Stimulated activated CD4-positive, alpha-beta T cell treated with anti-CD3 and anti-CD28 coated beads, Interleukin-12 subunit alpha, Interleukin-12 subunit beta, amount 100 ng/mL, for 48 hours (primary cell): ENCODE measurements around the gene ABCG1.
"Not testable (repeated sequence)": the region's sequence is repeated elsewhere in the genome, so short reads cannot be mapped to it uniquely, and the experiment has no call there.

Source experiments
- DNase-seq, 3 donors: peaks; one replicate each; pipeline ENCODE4 v3.0.0-alpha.2; 2020; ENCODE audit warnings: low read depth in 2 of 3, low spot score in 1 of 3

Gene ABCG1

DNA sequence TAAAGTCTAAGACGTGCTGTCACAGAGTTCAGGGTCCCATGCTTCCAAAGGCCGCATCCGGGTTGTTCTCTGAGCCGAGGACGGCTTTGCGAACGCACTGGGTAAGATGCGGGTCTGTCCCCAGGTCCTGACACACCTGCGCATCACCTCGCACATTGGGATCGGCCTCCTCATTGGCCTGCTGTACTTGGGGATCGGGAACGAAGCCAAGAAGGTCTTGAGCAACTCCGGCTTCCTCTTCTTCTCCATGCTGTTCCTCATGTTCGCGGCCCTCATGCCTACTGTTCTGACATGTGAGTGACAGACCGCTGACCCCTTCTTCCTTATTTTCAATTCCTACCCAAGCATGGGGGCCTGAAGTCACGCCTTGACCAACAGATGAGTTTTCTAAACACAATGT, 71.0 kb downstream of the ABCG1 start:
- no peak for DNase-seq

DNA sequence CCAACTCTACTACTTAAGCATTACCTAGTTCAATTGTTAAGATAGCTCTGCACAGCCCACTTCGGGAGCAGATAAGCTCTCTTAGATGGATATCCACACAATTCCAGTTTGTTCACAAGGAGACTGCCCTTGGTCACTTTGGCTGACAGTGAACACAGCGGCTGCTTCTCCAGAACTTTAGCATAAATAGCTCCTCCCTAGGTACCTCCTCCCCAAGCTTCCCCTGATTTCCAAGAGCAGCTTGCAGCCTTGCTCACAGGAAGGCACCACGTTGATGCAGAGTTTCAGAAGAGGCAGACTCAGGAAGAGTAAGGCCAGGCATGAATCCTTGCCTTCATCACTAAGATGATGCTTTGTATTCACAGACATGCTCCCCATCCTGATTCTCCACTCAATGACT, 71.6 kb downstream of the ABCG1 start:
- no peak for DNase-seq

DNA sequence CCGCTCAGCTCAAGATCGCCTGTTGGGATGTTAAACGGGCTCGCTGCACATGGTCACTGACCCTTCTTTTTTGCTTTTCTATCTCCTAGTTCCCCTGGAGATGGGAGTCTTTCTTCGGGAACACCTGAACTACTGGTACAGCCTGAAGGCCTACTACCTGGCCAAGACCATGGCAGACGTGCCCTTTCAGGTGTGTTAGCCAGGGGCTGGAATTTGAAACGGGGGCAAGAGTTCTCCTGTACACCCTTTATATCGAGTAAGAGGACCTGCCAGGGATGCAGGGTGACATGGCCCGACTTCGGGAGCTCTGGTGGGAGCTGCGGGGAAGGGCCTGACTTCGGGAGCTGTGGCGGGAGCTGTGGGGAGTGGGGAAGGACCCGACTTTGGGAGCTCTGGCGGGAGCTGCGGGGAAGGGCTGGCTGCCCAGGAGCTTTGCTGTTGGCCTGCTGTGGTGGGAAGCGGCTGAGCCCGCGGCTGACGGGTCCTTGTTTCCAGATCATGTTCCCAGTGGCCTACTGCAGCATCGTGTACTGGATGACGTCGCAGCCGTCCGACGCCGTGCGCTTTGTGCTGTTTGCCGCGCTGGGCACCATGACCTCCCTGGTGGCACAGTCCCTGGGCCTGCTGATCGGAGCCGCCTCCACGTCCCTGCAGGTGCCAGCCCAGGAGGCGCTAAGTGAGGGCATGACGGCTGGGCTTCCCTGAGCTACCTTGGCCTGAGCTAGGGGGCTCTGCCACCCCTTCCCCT, 72.2 kb downstream of the ABCG1 start:
- DNase-seq = no peak

DNA sequence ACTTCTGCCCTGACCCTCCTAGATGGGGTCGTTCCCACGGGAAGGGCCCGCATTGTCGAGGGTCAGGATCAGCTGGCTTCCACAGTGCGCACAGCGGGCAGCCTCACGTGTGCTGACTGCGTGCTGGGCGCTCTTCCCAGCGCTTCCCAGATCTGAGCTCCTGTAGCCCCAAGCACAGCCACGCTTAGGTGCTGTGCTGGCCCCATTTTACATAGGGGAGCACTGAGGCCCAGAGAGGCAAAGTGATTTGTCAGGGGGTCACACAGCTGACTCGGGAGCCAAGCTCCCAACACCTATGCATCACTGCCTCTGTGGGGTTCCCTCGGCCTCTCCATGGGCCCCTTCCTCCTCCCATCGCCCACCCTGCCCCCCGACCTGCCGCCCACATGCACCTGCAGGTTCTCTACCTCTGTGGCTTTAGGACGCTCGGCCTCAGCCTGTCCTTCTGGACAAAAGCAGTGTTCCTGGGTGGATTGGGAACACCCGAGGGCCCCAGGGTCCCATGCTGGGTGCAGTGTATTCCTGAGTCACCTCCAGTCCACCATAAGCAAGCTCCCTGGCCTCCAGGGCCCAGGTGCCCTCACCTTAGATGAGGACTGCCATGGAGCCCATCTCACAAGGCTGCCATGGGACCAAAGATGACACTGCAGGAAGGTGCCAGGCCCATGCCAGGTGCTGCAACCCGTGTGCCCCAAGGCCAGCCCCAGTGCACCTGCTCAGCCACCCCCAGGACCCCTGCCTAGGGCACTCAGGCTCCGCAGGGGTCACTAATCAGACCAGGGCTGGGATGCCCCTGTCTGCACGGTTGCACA, 73.0 kb downstream of the ABCG1 start:
- no peak for DNase-seq

DNA sequence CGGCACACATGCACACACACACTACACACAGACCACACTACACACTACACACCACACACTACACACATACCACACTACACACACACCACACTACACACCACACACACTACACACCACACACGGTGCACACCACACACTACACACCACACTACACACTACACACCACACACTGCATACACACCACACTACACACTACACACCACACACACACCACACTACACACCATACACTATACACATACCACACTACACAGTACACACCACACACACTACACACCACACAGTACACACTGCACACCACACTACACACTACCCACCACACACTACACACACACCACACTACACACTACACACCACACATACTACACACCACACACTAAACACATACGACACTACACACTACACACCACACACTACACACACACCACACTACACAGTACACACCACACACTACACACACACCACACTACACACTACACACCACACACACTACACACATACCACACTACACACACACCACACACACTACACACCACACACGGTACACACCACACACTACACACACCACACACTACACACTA, 73.7 kb downstream of the ABCG1 start:
- not testable (repeated sequence) for DNase-seq

DNA sequence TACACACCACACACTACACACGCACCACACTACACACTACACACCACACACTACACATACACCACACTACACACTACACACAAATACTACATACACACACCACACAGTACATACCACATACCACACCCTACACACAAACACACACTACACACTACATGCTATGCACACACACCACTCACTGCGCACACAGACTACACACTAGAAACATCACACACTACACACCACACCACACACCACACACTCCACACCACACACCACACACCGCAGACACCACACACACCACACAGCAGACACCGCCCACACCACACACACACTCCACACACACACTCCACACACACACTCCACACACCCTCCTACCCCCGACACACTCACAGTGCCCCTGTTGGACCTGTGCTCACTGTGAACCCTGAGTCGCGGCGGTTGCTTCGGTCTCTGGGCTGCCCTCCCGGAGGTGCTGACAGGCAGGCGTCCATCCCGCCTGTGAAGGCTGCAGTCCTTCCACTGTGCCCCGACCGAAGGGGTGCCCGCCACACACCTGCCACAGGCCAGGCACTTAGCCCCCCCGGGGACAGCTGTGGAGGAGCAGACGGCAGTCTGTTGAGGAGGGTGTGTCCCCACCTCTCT, 74.8 kb downstream of the ABCG1 start:
- DNase-seq = no peak

DNA sequence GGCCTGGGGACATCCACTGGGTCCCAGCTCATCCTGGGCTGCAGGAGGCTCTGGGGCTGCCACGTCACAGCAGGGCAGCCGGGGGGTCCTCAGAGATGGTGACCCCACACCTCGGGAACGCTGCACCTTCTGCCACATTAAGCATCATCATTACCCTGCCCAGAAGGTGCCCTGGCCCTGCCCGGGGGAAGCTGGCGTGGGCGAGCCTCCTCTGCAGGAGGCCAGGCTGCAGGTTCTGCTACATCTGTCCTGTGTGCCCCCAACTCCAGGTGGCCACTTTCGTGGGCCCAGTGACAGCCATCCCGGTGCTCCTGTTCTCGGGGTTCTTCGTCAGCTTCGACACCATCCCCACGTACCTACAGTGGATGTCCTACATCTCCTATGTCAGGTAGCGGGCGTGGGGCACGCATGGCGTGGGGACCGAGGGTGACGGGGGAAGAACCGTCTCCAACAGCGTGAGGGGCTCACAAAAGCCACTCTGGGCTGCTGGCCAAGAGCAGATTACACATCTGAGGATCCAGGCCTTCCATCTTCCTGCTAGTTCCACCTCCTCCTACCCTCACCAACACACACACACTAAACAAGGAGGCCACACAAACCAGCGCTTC, 75.4 kb downstream of the ABCG1 start:
- DNase-seq = no peak

DNA sequence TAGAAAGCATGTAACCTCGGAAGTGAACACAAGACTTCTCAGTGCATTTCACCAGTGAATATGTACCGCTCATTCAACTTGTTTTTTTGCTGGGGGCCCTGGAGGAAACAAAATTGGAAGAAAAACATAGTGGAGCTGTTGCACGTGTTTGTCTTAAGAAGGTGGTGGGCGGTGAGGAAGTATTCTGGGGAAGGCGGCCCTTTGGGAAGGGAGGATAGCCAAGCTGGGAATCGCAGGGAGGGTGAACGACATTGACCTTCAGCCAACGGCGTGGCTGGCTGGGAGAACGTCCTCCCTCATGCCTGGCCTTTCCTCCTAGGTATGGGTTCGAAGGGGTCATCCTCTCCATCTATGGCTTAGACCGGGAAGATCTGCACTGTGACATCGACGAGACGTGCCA, 76.9 kb downstream of the ABCG1 start:
- no peak for DNase-seq

DNA sequence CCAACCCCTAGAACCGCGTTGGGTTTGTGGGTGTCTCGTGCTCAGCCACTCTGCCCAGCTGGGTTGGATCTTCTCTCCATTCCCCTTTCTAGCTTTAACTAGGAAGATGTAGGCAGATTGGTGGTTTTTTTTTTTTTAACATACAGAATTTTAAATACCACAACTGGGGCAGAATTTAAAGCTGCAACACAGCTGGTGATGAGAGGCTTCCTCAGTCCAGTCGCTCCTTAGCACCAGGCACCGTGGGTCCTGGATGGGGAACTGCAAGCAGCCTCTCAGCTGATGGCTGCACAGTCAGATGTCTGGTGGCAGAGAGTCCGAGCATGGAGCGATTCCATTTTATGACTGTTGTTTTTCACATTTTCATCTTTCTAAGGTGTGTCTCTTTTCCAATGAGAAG, 77.6 kb downstream of the ABCG1 start:
- no peak for DNase-seq

DNA sequence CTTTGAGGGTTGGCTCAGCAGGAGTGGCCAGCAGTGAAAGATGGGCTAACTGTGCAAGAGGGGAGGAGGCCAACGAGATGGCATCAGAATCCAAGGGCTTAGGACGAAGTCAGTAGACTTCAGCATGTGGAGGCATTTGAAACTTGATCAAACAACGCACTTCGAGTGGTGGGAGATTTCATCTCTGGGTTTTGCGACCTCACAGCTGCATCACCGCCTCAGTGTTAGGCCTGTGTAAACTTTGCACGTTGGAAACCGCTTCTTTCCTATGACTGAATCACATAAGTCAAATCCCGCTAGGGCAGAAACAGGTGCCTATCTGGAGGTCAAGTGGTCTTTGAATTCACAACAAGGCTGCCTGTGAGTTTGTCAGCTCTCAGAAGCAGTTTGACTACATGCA, 78.4 kb downstream of the ABCG1 start:
- no peak for DNase-seq

DNA sequence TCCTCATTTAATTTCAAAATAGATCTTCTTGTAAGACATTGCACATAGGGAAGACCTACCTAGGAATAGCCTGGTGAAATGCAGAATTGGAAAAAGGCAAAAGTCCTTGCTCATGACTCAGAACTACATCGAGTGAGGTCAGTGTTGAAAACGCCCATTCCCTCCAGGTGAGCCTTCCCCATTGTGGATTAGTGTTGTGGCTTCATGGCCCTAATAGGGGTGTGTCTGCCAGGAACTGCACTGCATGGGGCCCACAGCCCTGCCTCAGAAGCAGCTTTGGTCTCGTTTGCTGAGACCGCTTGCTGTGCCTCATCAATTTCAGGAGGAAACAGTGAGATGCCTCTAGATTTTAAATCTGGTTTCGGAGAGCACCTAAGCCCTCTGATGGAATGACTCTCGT, 79.3 kb downstream of the ABCG1 start:
- no peak for DNase-seq

DNA sequence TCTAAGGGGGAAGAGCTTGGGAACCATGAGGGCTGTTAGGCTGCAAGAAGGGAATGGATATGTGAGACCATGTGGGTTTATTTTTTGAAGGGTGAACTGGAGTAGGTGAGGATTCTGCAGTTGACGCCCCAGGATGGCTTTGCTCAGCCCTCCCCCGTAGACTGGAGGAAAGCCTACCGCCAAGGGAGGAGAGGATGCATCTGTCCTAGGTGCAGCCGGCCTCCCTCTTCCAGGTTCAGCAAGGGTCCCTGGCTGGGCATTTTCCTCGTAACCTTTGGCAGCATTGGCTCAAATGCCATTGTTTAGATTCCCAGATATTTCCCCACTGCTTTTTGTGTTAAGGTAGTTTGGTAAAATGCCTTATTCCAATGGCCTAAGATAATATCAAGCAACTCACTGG, 79.7 kb downstream of the ABCG1 start:
- no peak for DNase-seq

DNA sequence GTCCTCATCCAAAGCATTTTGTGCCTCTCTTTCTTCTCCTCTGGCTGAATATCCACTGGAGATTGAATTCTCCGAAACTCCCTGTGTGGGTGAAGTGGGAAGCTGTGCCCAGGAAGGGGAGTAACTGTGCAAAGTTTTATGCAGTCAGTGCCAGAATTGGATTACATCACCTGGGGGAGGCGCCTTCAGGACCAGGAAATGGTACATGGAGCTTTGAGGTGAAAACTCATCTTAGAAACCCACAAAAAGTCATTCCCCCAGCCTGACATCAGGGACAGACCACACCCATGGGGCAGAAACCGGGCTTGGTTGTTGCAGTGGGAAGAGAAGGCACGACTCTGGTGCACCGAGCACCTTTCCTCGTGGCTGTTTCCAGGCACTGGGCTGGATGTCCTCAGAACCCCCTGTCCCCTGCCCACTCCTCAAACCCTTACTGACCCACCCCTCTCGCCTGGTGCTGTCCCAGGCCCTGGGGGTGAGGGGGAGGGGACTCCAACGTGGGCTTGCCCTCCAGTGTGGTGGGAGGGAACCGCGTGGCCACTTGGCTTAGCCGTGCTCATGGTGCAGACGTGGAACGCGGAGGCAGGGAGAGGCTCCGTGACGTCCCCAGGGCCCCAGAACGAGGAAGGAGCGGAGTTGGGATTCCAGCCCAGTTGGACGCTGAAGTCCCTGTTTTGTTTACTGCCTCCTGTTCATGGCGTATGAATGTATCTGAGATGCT, 80.5 kb downstream of the ABCG1 start:
- DNase-seq = peak; percentile 5 to 14 (median 7)

DNA sequence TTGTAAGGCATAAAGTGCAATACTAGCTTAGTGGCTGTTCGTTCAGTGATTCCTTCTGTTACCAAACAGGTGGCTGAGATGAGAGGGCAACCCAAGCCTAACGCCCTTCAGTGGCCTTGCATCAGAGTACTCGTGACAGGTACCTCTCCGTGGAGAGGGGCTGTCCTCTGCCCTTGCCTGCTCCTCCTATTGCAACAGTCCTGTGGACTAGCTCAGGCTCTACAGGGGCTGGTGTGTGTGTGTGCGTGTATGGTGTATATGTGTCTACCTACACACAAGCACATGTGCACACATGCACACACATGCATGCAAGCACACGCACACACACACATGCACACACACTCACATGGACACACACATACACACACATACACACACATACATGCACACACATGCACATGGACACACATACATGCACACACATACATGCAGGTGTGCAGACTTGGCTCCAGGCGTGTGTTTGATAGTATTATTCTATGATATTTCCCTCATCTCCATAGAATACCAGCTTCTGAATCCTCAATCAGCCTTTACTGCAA, 81.2 kb downstream of the ABCG1 start:
- no peak for DNase-seq

DNA sequence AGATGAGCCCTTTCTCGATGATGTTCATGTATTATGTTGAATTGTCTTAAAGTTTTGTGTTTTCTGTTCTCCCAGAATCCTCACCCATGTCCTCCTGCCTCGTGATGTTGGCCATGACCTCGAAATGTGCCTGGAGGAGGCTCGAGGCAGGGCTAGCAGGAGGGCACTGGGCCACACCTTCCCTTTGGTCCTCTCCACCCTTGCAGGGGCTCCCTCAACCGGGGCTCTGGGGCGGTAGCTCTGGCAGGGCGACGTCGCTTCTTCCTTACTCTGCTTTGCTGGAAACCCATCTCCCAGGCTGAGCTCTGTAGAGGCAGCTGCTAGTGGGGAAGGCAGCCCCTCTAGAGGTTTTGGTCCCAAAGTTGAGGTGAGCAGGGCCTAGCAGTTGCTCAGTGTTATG, 82.0 kb downstream of the ABCG1 start:
- DNase-seq = no peak

DNA sequence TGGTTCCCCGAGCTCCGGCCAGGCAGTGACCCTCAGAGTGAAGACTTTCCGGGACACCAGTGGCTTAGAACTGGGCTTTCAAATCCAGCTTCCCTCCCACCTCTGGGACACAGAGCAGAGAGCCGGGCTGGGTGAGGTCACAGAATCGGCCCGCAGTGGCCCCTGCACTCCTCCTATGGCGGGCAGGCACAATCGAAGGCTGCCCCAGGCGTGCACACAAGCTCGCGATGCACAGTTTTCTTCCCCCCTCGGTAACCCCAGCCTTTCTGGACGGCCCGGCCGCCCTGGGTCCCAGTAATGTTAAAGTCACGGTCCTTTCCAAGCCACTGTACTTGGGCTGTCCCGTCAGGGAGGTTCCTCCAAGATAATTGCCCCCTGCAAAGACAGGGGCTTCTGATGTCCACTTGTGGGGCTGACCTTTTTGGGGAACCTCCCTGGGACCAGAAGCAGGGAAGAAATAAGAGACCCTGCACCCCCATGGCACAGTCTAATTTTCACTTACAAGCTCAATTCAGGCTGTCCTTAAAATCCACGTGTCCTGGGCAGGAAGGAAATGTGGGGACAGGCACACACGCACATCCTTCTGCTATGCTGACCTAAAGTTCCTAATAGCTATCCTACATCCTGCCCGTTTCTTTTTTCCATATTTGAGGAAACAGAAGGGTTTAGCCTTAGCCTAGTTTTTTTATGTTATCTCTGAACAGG, 82.6 kb downstream of the ABCG1 start:
- DNase-seq = no peak

DNA sequence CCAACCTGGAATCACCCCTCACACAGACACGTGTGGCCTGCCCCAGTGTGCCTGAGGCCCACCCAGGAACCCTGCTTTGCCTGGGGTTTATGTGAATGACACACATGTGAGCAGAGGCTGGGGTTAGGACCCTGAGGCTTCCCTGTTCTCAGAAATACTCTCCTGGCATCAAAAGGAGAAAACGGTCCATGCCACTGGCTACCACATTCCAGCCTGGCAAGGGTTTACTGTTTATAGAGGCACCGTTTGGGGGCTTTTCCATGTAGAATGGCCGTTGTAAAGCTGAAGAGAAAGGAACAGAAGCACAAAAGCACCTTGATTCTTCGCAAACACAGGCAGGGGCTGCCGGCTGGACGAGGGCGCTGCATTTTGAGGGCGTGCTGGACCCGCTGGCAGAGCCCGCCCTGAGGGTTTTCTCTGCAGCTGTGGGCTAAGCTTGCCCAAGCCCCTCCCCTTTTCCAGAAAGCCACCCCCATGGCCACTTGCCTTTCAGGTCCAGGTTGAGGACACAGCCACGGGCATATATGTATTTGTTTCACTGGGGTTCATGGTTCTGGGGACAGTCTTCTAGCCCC, 83.2 kb downstream of the ABCG1 start:
- DNase-seq = no peak

DNA sequence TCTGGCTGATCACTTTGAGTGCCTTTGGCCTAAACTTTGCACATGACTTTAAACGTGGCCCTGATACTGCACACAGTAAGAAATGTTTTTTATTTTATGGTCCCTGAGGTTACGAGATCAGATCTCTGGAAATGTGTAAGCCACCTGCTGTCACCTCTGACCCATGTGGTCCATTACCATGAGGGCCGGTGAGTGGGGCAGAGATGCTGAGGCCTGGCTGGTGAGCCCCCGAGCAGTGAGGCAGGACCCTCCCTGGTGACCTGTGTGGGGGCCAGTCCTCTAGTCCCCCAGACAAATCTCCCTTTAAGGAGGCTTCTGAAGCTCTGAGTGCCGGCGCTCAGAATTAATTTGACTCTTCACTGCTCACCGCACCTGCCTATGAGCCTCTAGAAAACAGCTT, 83.9 kb downstream of the ABCG1 start:
- DNase-seq = no peak

DNA sequence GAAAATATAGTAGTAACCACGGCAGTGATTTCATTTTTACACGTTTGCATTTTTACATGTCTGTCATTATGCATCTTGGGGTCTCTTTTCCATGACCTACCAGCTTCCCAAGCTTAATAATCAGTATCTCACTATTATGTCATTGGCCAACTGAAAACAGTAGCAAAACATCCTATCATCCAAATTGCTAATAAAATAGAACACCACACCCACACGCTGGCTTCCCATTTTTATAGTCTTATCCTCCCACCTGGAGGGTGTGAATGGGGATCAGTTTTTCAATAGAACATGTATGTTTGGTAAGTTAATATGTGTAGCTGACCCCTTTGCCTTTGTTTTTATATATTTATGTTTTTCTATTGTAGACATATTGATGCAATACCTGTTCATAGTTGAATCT, 84.5 kb downstream of the ABCG1 start:
- no peak for DNase-seq
